ENCODE results near the gene ACRV1. TPM values are rescaled to one million over a fixed set of nuclear protein-coding genes. Genes with fewer than 3 reads are reported as not detected.

ACRV1 gene
- total RNA-seq, 1 donor from 2014 or later = not detected

- Histone ChIP-seq H3K27me3 (no peaks in the 10 kb centered on the region), H3K4me3 (no peak overlapping the region), H3K9me3 (no peaks in the 10 kb centered on the region), H3K36me3 (no peaks in the 10 kb centered on the region), H3K4me1 (no peaks in the 10 kb centered on the region), H3K27ac (no peak overlapping the region)
- DNase-seq = no peak
- intact Hi-C loops (cut with DNase I) = no loop called here
- no peak for TF ChIP-seq CTCF (IDR thresholded peaks at IDR 0.05)
- ATAC-seq = no peak
Measured at GRCh38 chr11:125701018-125701610, 20.5 kb upstream of the ACRV1 start.

GRCh38 chr11:125694951-125695350 is 14.3 kb upstream of the ACRV1 start:
- H3K4me3 ChIP-seq = no peak overlapping the region
- no peak overlapping the region for H3K27ac ChIP-seq
- H3K27me3 ChIP-seq = no peaks in the 10 kb centered on the region
- H3K4me1 ChIP-seq = no peaks in the 10 kb centered on the region
- no peaks in the 10 kb centered on the region for H3K36me3 ChIP-seq
- ATAC-seq = no peak
- no peak for DNase-seq
- no peaks in the 10 kb centered on the region for H3K9me3 ChIP-seq
- intact Hi-C loops (cut with DNase I) = no loop called here
- no peak for TF ChIP-seq CTCF (IDR thresholded peaks at IDR 0.05)

GRCh38 chr11:125692887-125693286 is 12.2 kb upstream of the ACRV1 start:
- Histone ChIP-seq H3K36me3 (no peaks in the 10 kb centered on the region), H3K27me3 (no peaks in the 10 kb centered on the region), H3K4me1 (no peaks in the 10 kb centered on the region), H3K27ac (no peak overlapping the region), H3K4me3 (no peak overlapping the region), H3K9me3 (no peaks in the 10 kb centered on the region)
- TF ChIP-seq CTCF (IDR thresholded peaks at IDR 0.05) = no peak
- no peak for DNase-seq
- intact Hi-C loops (cut with DNase I) = no loop called here
- no peak for ATAC-seq

GRCh38 chr11:125690006-125690405 is 9.4 kb upstream of the ACRV1 start:
- DNase-seq (no peak), ATAC-seq (no peak)
- no peak overlapping the region for H3K27ac ChIP-seq
- no peaks in the 10 kb centered on the region for H3K9me3 ChIP-seq
- no peaks in the 10 kb centered on the region for H3K27me3 ChIP-seq
- H3K4me3 ChIP-seq = no peak overlapping the region
- H3K4me1 ChIP-seq = no peaks in the 10 kb centered on the region
- intact Hi-C loops (cut with DNase I) = no loop called here
- H3K36me3 ChIP-seq = no peaks in the 10 kb centered on the region
- TF ChIP-seq CTCF (IDR thresholded peaks at IDR 0.05) = no peak

- no peaks in the 10 kb centered on the region for H3K4me1 ChIP-seq
- ATAC-seq (no peak), DNase-seq (no peak)
- H3K4me3 ChIP-seq = no peak overlapping the region
- TF ChIP-seq CTCF (IDR thresholded peaks at IDR 0.05) = no peak
- no peaks in the 10 kb centered on the region for H3K36me3 ChIP-seq
- no peak overlapping the region for H3K27ac ChIP-seq
- no peaks in the 10 kb centered on the region for H3K27me3 ChIP-seq
- intact Hi-C loops (cut with DNase I) = no loop called here
- no peaks in the 10 kb centered on the region for H3K9me3 ChIP-seq
Measured at GRCh38 chr11:125689274-125689859, 8.7 kb upstream of the ACRV1 start.
